ENCODE data around the gene PNKD. TPM values are rescaled to one million over a fixed set of nuclear protein-coding genes. Genes with fewer than 3 reads are reported as not detected.

Gene PNKD
- total and polyA plus RNA-seq, 7 experiments from 2014 or later: 18.5 to 108 (median 37.6) TPM

DNA sequence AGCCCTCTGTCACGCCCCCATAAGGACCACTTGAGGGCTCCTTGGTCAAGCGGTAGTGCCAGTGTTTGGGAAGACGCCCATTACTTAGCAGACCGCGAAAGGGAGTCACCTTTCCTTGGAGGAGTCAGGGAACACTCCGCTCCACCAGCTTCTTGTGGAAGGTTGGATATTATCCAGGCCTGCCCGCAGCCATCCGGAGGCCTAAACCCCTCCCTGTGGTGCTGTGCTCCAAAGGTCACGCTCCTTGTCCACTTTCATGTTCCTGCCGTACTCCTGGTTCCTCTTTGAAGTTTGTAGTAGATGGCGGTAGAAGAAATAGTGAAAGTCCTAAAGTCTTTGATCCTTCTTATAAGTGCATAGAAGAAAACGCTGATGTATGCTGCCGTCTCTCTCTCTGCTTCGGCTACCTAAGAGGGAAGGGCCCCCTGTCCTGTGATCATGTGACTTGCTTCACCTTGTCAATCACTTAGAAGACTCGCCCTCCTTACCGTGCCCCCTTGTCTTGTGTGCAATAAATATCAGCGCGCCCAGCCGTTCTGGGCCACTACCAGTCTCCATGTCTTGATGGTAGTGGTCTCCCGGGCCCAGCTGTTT, 84.6 kb downstream of the PNKD start:
- CTCF ChIA-PET: interaction anchor here (0.8 to 6.7 kb wide), 9 partner anchors 39 to 187 kb away, joined by 3 to 93 read pairs (median 21); partner anchors contain the start of genes AAMP, PNKD and TMBIM1
- Histone ChIP-seq H3K27me3 (ENCODE audit: control insufficient read depth in 2 of 2, insufficient read depth in 2 of 2, low read length in 2 of 2) (no peaks in the 10 kb centered on the region), H3K4me1 (ENCODE audit: control insufficient read depth in 2 of 2, insufficient read depth in 2 of 2, low read length in 2 of 2) (no peaks in the 10 kb centered on the region), H3K4me3 (ENCODE audit: low read length) (no peak overlapping the region), H3K36me3 (ENCODE audit: control insufficient read depth in 2 of 3, insufficient read depth in 3 of 3, low read length in 3 of 3) (no peaks in the 10 kb centered on the region), H3K9me3 (ENCODE audit: control insufficient read depth in 2 of 3, low read length in 3 of 3) (peaks cover 0 to 8% (median 0%) of the 10 kb centered on the region in 3 experiments), H3K27ac (ENCODE audit: low read depth, low read length) (no peak overlapping the region)
- no peak for DNase-seq
- no peak for ATAC-seq
- POLR2A ChIA-PET: interaction anchor here (0.6 to 1.2 kb wide), 5 partner anchors 19 to 80 kb away, joined by 3 to 5 read pairs (median 4); no protein-coding TSS in a partner anchor
- Mint-ChIP-seq H3K4me1 (peaks cover 0 to 6% (median 0%) of the 10 kb centered on the region in 7 donors), H3K4me3 (no peak overlapping the region), H3K9me3 (peaks cover 0 to 28% (median 8%) of the 10 kb centered on the region in 11 donors), H3K27me3 (peaks cover 0 to 7% (median 0%) of the 10 kb centered on the region in 5 donors), H3K27ac (peak overlapping the region in 3 of 9 donors; percentile 28 to 51 (median 42)), H3K36me3 (peaks cover 3 to 5% (median 4%) of the 10 kb centered on the region in 5 donors)
- intact Hi-C loops (cut with micrococcal nuclease): loop anchor here in 1 of 2 donors (5.0 kb wide), 2 partner anchors 33 to 42 kb away; partner anchors contain the start of gene CTDSP1

DNA sequence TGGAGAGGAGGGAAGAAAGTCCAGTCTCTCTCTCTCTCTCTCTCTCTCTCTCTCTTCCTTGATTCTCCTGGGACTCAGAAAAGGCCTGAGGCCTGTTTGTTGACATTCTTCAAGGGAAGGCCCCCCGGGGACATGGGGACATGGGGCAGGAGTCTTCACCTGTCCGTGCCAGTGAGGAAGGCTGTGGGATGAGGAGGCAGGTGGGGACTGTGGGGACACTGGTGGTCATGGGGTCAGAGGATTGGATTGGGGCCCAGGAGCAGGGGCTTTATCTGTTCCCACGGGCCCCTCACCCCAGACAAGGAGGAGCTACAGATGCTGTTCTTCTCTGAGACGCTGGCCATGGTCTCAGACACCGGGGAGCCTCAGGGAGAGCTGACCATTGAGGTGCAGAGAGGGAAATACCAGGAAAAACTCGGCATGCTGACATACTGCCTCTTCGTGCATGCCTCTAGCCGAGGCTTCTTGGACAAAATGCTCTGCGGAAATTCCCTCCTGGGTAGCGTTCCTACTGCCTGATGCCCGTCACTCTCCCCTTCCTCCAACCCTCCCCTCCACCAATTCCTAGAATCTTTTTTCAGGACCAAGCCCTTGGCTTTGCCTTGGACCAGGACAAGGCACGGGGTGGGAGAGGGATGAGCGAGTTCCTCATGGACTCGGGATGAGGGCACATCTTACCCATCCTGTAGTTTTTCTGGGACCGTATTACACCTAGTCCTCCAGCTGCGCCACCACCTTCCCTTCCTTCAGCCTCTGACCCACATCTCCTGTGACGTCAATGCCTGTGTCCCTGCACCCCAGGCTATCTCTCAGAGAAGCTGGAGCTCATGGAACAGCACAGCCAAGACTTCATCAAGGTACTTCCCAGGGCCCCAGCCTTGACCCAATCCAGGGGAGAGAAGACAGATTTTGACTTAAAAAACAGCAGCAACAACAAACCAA, 87.2 kb downstream of the PNKD start:
- no peak for ATAC-seq
- Histone ChIP-seq H3K27ac (ENCODE audit: low read depth, low read length) (no peak overlapping the region), H3K4me1 (ENCODE audit: control insufficient read depth in 2 of 2, insufficient read depth in 2 of 2, low read length in 2 of 2) (no peaks in the 10 kb centered on the region), H3K9me3 (ENCODE audit: control insufficient read depth in 2 of 3, low read length in 3 of 3) (no peaks in the 10 kb centered on the region), H3K4me3 (ENCODE audit: low read length) (no peak overlapping the region), H3K36me3 (ENCODE audit: control insufficient read depth in 2 of 3, insufficient read depth in 3 of 3, low read length in 3 of 3) (no peaks in the 10 kb centered on the region), H3K27me3 (ENCODE audit: control insufficient read depth in 2 of 2, insufficient read depth in 2 of 2, low read length in 2 of 2) (no peaks in the 10 kb centered on the region)
- Mint-ChIP-seq H3K9me3 (peaks cover 0 to 5% (median 0%) of the 10 kb centered on the region in 11 donors), H3K4me1 (peaks cover 0 to 6% (median 0%) of the 10 kb centered on the region in 7 donors), H3K36me3 (peaks cover 0 to 3% (median 0%) of the 10 kb centered on the region in 5 donors), H3K27ac (no peak overlapping the region), H3K27me3 (peaks cover 0 to 4% (median 0%) of the 10 kb centered on the region in 5 donors), H3K4me3 (no peak overlapping the region)
- ChIA-PET POLR2A (interaction anchor here (0.7 to 2.0 kb wide), 16 partner anchors 10 to 85 kb away, joined by 3 to 16 read pairs (median 4); no protein-coding TSS in a partner anchor), CTCF (interaction anchor here (0.6 to 6.7 kb wide), 22 partner anchors 10 to 110 kb away, joined by 3 to 93 read pairs (median 6); partner anchors contain the start of genes AAMP, PNKD, SLC11A1 and TMBIM1)
- DNase-seq: no peak
- intact Hi-C loops (cut with micrococcal nuclease): loop anchor here in 1 of 2 donors (5.0 kb wide), 2 partner anchors 35 to 40 kb away; partner anchors contain the start of gene CTDSP1

DNA sequence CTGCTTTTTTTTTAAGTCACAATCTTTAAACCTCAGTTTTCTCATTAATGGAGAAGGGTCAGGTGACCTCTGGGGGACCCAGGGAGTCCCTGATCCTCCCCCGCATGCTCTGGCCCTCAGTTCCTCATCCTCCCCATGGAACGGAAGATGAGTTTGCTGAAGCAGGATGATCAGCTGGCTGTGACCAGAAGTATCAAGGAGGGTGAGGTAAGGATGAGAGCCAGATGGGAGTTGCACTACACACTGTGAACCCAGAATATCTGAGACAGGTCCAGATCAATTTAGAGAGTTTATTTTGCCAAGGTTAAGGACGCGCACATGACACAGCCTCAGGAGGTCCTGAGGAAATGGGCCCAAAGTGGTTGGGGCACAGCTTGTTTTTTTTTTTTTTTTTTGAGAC, 90.1 kb downstream of the PNKD start:
- Mint-ChIP-seq H3K4me3 (no peak overlapping the region), H3K36me3 (no peaks in the 10 kb centered on the region), H3K27ac (no peak overlapping the region), H3K4me1 (peaks cover 0 to 6% (median under 1%) of the 10 kb centered on the region in 7 donors), H3K9me3 (no peaks in the 10 kb centered on the region), H3K27me3 (peaks cover 0 to 6% (median 0%) of the 10 kb centered on the region in 5 donors)
- ATAC-seq (peak; percentile 68), DNase-seq (no peak)
- Histone ChIP-seq H3K36me3 (ENCODE audit: control insufficient read depth in 2 of 3, insufficient read depth in 3 of 3, low read length in 3 of 3) (no peaks in the 10 kb centered on the region), H3K4me3 (ENCODE audit: low read length) (no peak overlapping the region), H3K4me1 (ENCODE audit: control insufficient read depth in 2 of 2, insufficient read depth in 2 of 2, low read length in 2 of 2) (no peaks in the 10 kb centered on the region), H3K9me3 (ENCODE audit: control insufficient read depth in 2 of 3, low read length in 3 of 3) (no peaks in the 10 kb centered on the region), H3K27ac (ENCODE audit: low read depth, low read length) (no peak overlapping the region), H3K27me3 (ENCODE audit: control insufficient read depth in 2 of 2, insufficient read depth in 2 of 2, low read length in 2 of 2) (no peaks in the 10 kb centered on the region)
- POLR2A ChIA-PET: no interaction called here
- CTCF ChIA-PET: interaction anchor here (0.7 to 6.7 kb wide), 4 partner anchors 27 to 87 kb away, joined by 5 to 93 read pairs (median 49); partner anchors contain the start of genes AAMP and PNKD
- intact Hi-C loops (cut with micrococcal nuclease): no loop called here

DNA sequence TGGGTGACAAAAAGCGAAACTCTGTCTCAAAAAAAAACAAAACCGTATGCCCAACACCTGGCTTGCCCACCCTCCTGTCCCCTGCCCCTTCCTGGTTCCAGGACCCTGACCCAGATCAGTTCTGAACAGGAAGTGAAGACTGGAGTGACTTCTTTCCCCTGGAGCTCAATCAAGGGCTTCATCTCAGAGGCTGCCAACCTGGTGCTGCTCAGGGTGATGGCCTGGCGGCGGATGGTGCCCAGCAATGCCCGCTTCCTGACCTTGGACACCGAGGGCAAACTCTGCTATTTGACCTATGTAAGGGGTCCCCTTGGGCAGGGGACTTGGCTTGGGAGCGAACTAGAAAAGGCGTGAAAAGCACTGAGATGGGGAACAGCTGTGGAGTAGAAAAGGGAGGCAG, 92.3 kb downstream of the PNKD start:
- ChIA-PET POLR2A (interaction anchor here (0.5 to 1.4 kb wide), 5 partner anchors 29 to 64 kb away, joined by 3 to 6 read pairs (median 4); no protein-coding TSS in a partner anchor), CTCF (interaction anchor here (1.2 kb wide), 1 partner anchor 30 kb away, joined by 4 read pairs; no protein-coding TSS in a partner anchor)
- H3K4me3 Mint-ChIP-seq: no peak overlapping the region
- Histone ChIP-seq H3K27ac (ENCODE audit: low read depth, low read length) (no peak overlapping the region), H3K4me1 (ENCODE audit: control insufficient read depth in 2 of 2, insufficient read depth in 2 of 2, low read length in 2 of 2) (no peaks in the 10 kb centered on the region), H3K36me3 (ENCODE audit: control insufficient read depth in 2 of 3, insufficient read depth in 3 of 3, low read length in 3 of 3) (no peaks in the 10 kb centered on the region), H3K9me3 (ENCODE audit: control insufficient read depth in 2 of 3, low read length in 3 of 3) (no peaks in the 10 kb centered on the region), H3K4me3 (ENCODE audit: low read length) (no peak overlapping the region), H3K27me3 (ENCODE audit: control insufficient read depth in 2 of 2, insufficient read depth in 2 of 2, low read length in 2 of 2) (no peaks in the 10 kb centered on the region)
- peaks cover 0 to 18% (median 9%) of the 10 kb centered on the region in 7 donors for H3K4me1 Mint-ChIP-seq
- H3K27ac Mint-ChIP-seq: peak overlapping the region in 2 of 9 donors; percentile 23 to 76
- DNase-seq (no peak), ATAC-seq (no peak)
- H3K9me3 Mint-ChIP-seq: peaks cover 0 to 3% (median 0%) of the 10 kb centered on the region in 11 donors
- intact Hi-C loops (cut with micrococcal nuclease): no loop called here
- H3K27me3 Mint-ChIP-seq: peaks cover 0 to 14% (median 0%) of the 10 kb centered on the region in 5 donors
- no peaks in the 10 kb centered on the region for H3K36me3 Mint-ChIP-seq

DNA sequence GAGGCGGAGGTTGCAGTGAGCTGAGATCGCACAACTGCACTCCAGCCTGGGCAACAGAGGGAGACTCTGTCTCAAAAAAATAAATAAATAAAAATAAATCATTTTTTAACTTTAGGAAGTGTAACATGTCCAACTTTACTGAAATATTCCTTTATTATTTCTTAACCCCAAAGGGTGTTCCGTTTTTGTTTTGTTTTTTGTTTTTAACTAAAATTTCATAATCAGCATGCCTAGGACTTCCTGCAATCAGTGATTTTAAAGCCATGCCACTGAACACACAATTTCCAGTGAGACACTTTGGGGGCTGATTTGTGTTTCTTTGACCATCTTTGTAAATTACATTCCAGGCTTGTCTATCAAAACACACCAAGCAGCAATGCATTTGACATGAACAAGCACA, 93.4 kb downstream of the PNKD start:
- POLR2A ChIA-PET: interaction anchor here (1.2 kb wide), 1 partner anchor 30 kb away, joined by 6 read pairs; no protein-coding TSS in a partner anchor
- peak overlapping the region in 1 of 9 donors; percentile 24 for H3K27ac Mint-ChIP-seq

DNA sequence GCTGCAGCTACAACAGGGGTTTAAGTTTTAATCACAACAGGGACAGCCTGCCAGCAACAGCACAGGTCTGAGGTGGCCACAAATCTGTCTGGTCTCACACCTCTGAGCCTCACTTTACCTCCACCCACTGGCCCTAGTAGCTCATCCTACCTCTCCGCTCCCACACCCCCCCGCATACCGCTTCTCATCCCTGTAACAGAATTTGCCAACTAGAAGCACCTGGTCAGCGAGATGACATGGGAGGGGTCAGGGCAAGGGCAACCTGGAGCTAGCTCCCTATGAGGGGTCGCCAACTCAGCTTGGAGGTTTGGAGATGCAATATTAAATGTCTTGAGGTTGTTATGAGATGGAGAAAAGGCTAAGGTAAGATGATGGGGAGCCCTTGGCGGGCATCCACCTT, 93.9 kb downstream of the PNKD start:
- CTCF ChIA-PET: interaction anchor here (0.7 to 1.4 kb wide), 3 partner anchors 62 to 91 kb away, joined by 3 to 6 read pairs (median 3); no protein-coding TSS in a partner anchor
- peaks cover 0 to 13% of the 10 kb centered on the region in 2 donors for H3K4me1 ChIP-seq (ENCODE audit: control insufficient read depth in 2 of 2, insufficient read depth in 2 of 2, low read length in 2 of 2)
- Mint-ChIP-seq H3K4me3 (no peak overlapping the region), H3K27me3 (peaks cover 0 to 23% (median 0%) of the 10 kb centered on the region in 5 donors), H3K36me3 (peaks cover 0 to 2% (median 0%) of the 10 kb centered on the region in 5 donors), H3K9me3 (peaks cover 0 to 3% (median 0%) of the 10 kb centered on the region in 11 donors), H3K27ac (peak overlapping the region in 2 of 9 donors; percentile 8 to 24), H3K4me1 (peaks cover 0 to 32% (median 17%) of the 10 kb centered on the region in 7 donors)
- intact Hi-C loops (cut with micrococcal nuclease): no loop called here
- no peak overlapping the region for H3K27ac ChIP-seq (ENCODE audit: low read depth, low read length)
- H3K4me3 ChIP-seq (ENCODE audit: low read length): no peak overlapping the region
- H3K9me3 ChIP-seq (ENCODE audit: control insufficient read depth in 2 of 3, low read length in 3 of 3): no peaks in the 10 kb centered on the region
- DNase-seq: no peak
- no peaks in the 10 kb centered on the region for H3K36me3 ChIP-seq (ENCODE audit: control insufficient read depth in 2 of 3, insufficient read depth in 3 of 3, low read length in 3 of 3)
- POLR2A ChIA-PET: interaction anchor here (0.7 kb wide), 1 partner anchor 94 kb away, joined by 3 read pairs; the partner anchor contains the start of gene PNKD
- H3K27me3 ChIP-seq (ENCODE audit: control insufficient read depth in 2 of 2, insufficient read depth in 2 of 2, low read length in 2 of 2): no peaks in the 10 kb centered on the region
- ATAC-seq: no peak

More for the DNA sequence above, 93.4 kb downstream of the PNKD start:
- Mint-ChIP-seq H3K4me3 (no peak overlapping the region), H3K4me1 (peaks cover 0 to 28% (median 13%) of the 10 kb centered on the region in 7 donors), H3K36me3 (peaks cover 0 to 2% (median 0%) of the 10 kb centered on the region in 5 donors), H3K9me3 (peaks cover 0 to 3% (median 0%) of the 10 kb centered on the region in 11 donors), H3K27me3 (peaks cover 0 to 18% (median 0%) of the 10 kb centered on the region in 5 donors)
- Histone ChIP-seq H3K9me3 (ENCODE audit: control insufficient read depth in 2 of 3, low read length in 3 of 3) (no peaks in the 10 kb centered on the region), H3K4me1 (ENCODE audit: control insufficient read depth in 2 of 2, insufficient read depth in 2 of 2, low read length in 2 of 2) (peaks cover 0 to 9% of the 10 kb centered on the region in 2 donors), H3K27me3 (ENCODE audit: control insufficient read depth in 2 of 2, insufficient read depth in 2 of 2, low read length in 2 of 2) (no peaks in the 10 kb centered on the region), H3K27ac (ENCODE audit: low read depth, low read length) (no peak overlapping the region), H3K36me3 (ENCODE audit: control insufficient read depth in 2 of 3, insufficient read depth in 3 of 3, low read length in 3 of 3) (no peaks in the 10 kb centered on the region), H3K4me3 (ENCODE audit: low read length) (no peak overlapping the region)
- CTCF ChIA-PET: interaction anchor here (0.8 to 1.4 kb wide), 3 partner anchors 43 to 64 kb away, joined by 3 to 6 read pairs (median 6); no protein-coding TSS in a partner anchor
- intact Hi-C loops (cut with micrococcal nuclease): no loop called here
- DNase-seq (no peak), ATAC-seq (no peak)
